ENCODE measurements around the gene NOX4. TPM values are rescaled to one million over a fixed set of nuclear protein-coding genes. Genes with fewer than 3 reads are reported as not detected.
"Not testable (repeated sequence)": the region's sequence is repeated elsewhere in the genome, so short reads cannot be mapped to it uniquely, and the experiment has no call there.

Gene NOX4
- total RNA-seq, 2 experiments from 2014 or later: not detected

DNA sequence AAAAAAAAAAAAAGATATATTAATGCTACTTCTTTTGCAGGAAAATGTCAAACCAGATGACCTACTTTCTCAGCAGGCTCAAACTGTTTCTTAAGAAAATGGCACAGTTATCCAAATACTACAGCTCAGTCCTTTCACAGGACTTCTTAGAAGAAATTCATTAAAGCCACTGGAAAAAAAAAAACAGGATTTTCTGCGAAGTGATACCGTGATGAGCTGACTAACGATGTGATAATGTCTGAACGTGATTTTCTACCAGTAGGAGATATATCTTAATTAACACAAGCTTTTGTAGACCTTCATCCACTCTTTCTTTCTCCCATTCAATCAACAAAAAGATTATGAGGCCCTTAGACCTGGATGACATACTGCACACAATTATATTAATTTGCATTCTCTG is 132.4 kb downstream of the NOX4 start:
- no peaks in the 10 kb centered on the region for H3K9me3 Mint-ChIP-seq
- ChIA-PET CTCF (no interaction called here), POLR2A (no interaction called here)
- DNase-seq (no peak), ATAC-seq (no peak)
- no peaks in the 10 kb centered on the region for H3K4me1 Mint-ChIP-seq (ENCODE audit: low read depth)
- no peaks in the 10 kb centered on the region for H3K36me3 Mint-ChIP-seq (ENCODE audit: low read depth)
- TF ChIP-seq, protein P1, sequence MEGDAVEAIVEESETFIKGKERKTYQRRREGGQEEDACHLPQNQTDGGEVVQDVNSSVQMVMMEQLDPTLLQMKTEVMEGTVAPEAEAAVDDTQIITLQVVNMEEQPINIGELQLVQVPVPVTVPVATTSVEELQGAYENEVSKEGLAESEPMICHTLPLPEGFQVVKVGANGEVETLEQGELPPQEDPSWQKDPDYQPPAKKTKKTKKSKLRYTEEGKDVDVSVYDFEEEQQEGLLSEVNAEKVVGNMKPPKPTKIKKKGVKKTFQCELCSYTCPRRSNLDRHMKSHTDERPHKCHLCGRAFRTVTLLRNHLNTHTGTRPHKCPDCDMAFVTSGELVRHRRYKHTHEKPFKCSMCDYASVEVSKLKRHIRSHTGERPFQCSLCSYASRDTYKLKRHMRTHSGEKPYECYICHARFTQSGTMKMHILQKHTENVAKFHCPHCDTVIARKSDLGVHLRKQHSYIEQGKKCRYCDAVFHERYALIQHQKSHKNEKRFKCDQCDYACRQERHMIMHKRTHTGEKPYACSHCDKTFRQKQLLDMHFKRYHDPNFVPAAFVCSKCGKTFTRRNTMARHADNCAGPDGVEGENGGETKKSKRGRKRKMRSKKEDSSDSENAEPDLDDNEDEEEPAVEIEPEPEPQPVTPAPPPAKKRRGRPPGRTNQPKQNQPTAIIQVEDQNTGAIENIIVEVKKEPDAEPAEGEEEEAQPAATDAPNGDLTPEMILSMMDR (IDR thresholded peaks at IDR 0.05): no peak
- no peak overlapping the region for H3K27ac Mint-ChIP-seq
- intact Hi-C loops (cut with micrococcal nuclease): no loop called here
- no peak overlapping the region for H3K4me3 Mint-ChIP-seq
- H3K27me3 Mint-ChIP-seq: peaks cover 2% of the 10 kb centered on the region

DNA sequence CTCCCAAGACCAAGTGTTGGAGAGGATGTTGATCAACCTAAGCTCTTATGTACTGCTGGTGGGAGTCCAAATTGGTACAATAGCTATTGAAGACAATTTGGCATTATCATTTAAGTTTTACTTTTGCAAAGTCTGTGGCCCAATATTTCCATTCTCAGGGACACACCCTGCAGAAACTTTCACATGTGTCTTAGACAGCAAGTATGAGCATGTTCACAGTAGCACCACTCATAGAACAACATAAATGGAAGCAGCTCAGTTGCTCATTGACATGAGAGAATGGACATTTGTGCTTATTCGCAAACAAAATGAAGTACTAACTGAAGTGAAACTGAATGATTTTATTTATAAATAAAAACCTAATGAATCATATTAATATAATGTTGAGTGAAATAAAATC is 135.5 kb downstream of the NOX4 start:
- Mint-ChIP-seq H3K9me3 (no peaks in the 10 kb centered on the region), H3K36me3 (ENCODE audit: low read depth) (no peaks in the 10 kb centered on the region), H3K27me3 (peaks cover 2% of the 10 kb centered on the region), H3K4me3 (no peak overlapping the region), H3K4me1 (ENCODE audit: low read depth) (no peaks in the 10 kb centered on the region), H3K27ac (no peak overlapping the region)
- no peak for ATAC-seq
- intact Hi-C loops (cut with micrococcal nuclease): no loop called here
- no peak for DNase-seq
- TF ChIP-seq, protein P1 (IDR thresholded peaks at IDR 0.05): no peak
- ChIA-PET CTCF (no interaction called here), POLR2A (no interaction called here)

DNA sequence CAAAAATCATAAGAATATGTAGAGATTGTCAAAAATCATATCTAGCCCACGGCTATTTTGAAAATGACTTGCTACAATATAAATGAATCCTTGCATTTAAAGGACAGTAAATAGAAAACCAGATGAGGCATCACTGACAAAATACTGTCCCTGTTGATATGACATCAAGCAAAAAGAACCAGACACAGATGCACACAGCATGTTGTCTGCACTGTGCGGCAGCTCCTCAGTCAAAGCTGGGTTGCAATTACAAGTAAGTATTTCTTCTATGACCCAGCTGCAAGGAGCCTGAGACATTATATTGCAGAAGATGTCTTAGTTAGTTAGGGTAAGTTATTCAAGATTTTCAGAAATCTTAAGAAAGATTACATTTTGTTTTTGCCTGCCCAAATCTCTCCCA is 136.7 kb downstream of the NOX4 start:
- ATAC-seq; H3K9me3 Mint-ChIP-seq; DNase-seq; H3K4me1 Mint-ChIP-seq (ENCODE audit: low read depth); H3K27ac Mint-ChIP-seq; intact Hi-C loops (cut with micrococcal nuclease); CTCF ChIA-PET; H3K4me3 Mint-ChIP-seq; POLR2A ChIA-PET; H3K36me3 Mint-ChIP-seq (ENCODE audit: low read depth); H3K27me3 Mint-ChIP-seq: not testable (repeated sequence)

DNA sequence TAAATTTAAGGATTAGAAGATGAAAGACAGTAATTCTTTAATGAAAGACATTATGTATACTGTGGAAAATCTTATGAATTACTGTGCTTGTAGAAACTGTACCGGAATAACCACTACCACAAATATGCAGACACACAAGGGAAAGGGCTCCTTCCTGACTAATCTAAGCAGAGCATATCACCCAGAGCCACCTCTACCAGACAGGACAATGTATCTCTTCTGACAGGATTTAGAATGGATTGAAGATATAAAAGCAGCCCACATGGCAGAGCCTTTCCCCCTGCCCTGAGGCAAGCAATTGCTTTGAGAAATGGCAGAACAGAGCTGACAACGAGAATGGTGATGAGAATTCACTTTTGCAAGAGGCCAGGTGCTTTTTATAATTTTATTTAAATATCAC is 144.1 kb downstream of the NOX4 start:
- Mint-ChIP-seq H3K27me3 (no peaks in the 10 kb centered on the region), H3K4me3 (no peak overlapping the region), H3K9me3 (no peaks in the 10 kb centered on the region), H3K27ac (no peak overlapping the region), H3K4me1 (ENCODE audit: low read depth) (no peaks in the 10 kb centered on the region), H3K36me3 (ENCODE audit: low read depth) (no peaks in the 10 kb centered on the region)
- TF ChIP-seq, protein P1 (IDR thresholded peaks at IDR 0.05): no peak
- ChIA-PET CTCF (no interaction called here), POLR2A (no interaction called here)
- ATAC-seq (no peak), DNase-seq (no peak)
- intact Hi-C loops (cut with micrococcal nuclease): no loop called here

DNA sequence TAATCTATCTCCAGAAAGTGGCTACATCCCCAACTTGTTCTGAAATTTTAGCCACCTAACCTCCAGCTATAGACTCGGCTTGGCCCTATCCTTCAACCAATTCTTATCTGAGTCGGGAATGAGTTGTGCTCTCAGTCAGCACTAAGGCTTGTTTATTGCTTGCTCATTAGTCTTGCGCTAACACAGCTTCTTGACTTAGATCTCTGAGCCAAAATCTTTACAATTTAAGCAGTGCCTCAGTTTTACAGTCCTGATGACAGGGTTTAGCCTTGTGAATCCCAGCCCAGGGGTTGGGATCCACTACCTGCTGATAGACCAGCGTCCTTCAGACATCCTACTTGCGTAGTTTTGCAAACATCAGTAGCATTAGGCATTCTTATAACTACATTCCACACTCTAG is 144.6 kb downstream of the NOX4 start:
- no peak overlapping the region for H3K27ac Mint-ChIP-seq
- no peak for DNase-seq
- H3K9me3 Mint-ChIP-seq: no peaks in the 10 kb centered on the region
- ChIA-PET POLR2A (no interaction called here), CTCF (no interaction called here)
- no peaks in the 10 kb centered on the region for H3K27me3 Mint-ChIP-seq
- no peaks in the 10 kb centered on the region for H3K4me1 Mint-ChIP-seq (ENCODE audit: low read depth)
- TF ChIP-seq, protein P1 (IDR thresholded peaks at IDR 0.05): no peak
- no peak overlapping the region for H3K4me3 Mint-ChIP-seq
- no peaks in the 10 kb centered on the region for H3K36me3 Mint-ChIP-seq (ENCODE audit: low read depth)
- intact Hi-C loops (cut with micrococcal nuclease): no loop called here
- no peak for ATAC-seq

DNA sequence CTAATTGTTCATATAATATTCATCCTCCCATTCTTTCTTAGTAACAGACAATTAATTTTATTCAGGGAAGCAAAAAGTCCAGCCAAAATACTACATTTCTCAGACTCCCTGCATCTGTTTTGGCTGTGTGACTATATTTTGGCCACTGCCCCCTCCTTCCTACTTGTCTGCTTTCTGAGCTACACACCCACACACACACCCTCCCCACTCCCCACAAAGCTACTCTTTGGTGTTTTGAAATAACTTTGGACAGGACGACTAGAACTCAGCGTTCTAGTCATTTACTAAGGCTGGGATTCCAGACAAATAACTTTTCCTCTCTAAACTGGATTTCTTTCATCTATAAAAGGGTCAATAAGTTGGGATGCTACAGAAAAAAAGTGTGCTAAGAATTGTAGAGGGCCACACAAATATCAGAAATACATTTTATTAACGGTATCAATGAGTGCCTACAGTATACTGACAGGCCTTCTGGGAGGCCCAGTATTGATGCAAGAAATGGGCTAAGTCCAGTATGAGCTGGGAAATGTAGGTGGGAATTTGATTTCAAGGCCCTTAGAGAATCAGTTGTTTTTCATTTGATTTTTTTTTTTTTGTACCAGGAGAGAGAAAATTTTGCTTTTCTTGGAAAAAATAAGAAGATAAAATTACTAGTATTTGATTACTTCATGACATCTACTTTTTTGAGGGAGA is 148.1 kb downstream of the NOX4 start:
- H3K27me3 Mint-ChIP-seq, POLR2A ChIA-PET: not testable (repeated sequence)

DNA sequence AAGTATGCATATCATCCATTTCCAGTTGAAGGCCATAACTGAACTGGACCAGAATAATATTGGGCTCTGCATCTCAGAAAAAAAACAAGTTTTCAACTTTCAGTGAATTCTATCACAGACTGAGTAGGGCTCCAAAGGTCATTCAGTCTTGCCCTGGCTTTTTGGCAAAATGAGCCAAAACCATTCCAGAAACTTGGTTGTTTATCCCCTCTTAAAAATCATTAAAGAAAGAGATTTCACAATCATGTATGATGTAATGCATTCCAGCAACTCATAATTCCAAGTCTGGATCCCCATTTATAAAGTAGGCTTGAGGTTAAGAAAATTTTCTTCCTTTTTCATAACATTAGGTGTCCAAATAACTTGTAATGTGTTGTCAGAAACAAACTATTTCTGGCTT is 150.7 kb downstream of the NOX4 start:
- not testable (repeated sequence) for H3K4me1 Mint-ChIP-seq (ENCODE audit: low read depth); H3K36me3 Mint-ChIP-seq (ENCODE audit: low read depth); H3K4me3 Mint-ChIP-seq

More for the DNA sequence above, 148.1 kb downstream of the NOX4 start:
- H3K4me3 Mint-ChIP-seq; H3K27ac Mint-ChIP-seq; H3K36me3 Mint-ChIP-seq (ENCODE audit: low read depth); DNase-seq; H3K4me1 Mint-ChIP-seq (ENCODE audit: low read depth); H3K9me3 Mint-ChIP-seq; intact Hi-C loops (cut with micrococcal nuclease); CTCF ChIA-PET; ATAC-seq: not testable (repeated sequence)

DNA sequence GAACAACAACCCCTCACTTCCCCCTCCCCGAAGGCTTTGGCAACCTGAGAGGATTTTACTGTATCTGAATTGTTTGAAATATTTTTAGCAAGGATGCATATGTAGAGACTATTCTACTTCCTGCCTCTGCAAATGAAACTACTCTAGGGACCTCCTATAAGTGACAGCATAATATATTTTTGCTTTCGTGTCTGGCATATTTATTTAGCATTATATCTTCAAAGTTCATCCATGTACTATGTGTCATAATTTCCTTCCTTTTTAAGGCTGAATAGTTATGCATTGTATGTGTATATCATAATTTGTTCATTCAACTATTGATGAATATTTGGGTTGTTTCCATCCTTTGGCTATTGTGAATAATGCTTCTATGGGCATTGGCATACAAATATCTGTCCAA is 153.1 kb downstream of the NOX4 start:
- H3K4me1 Mint-ChIP-seq (ENCODE audit: low read depth); POLR2A ChIA-PET; H3K4me3 Mint-ChIP-seq; H3K9me3 Mint-ChIP-seq; H3K36me3 Mint-ChIP-seq (ENCODE audit: low read depth); DNase-seq; ATAC-seq; H3K27me3 Mint-ChIP-seq; H3K27ac Mint-ChIP-seq; intact Hi-C loops (cut with micrococcal nuclease); CTCF ChIA-PET: not testable (repeated sequence)

More for the DNA sequence above, 150.7 kb downstream of the NOX4 start:
- POLR2A ChIA-PET; CTCF ChIA-PET; H3K27me3 Mint-ChIP-seq; ATAC-seq; DNase-seq; H3K9me3 Mint-ChIP-seq; intact Hi-C loops (cut with micrococcal nuclease); H3K27ac Mint-ChIP-seq: not testable (repeated sequence)

DNA sequence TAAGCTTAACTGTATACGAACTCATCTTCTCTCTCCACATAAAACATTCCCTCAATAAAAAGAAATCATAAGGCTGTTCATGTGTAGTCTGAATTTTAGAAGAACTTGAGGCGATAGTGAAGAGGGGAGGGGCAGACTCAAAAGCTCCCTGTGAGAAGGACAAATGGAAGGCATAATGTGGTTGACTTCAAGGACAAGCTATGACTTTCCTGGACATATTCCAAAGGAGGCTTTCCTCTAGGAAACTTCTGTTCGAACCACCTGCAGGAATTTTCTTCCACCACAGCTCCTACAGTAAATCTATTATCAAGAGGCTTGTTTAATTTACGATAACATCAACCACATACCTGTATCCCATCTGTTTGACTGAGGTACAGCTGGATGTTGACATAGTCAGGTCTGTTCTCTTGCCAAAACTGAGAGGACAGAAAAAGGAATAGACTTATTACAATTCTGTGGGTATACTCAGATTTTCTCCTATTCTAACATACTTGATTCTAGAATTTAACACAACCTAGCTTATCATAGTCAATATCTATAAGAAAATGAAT is 154.0 kb downstream of the NOX4 start:
- H3K4me3 Mint-ChIP-seq; H3K27ac Mint-ChIP-seq; POLR2A ChIA-PET; DNase-seq; H3K4me1 Mint-ChIP-seq (ENCODE audit: low read depth); CTCF ChIA-PET; intact Hi-C loops (cut with micrococcal nuclease); ATAC-seq; H3K27me3 Mint-ChIP-seq; H3K9me3 Mint-ChIP-seq; H3K36me3 Mint-ChIP-seq (ENCODE audit: low read depth): not testable (repeated sequence)
